HFF-Myc (cell line): ENCODE results near the gene NLGN1.

Experiments used
- DNase-seq: peaks from one replicate; pipeline ENCODE4 v3.0.0-alpha.2; 2011; ENCODE audit warnings: low read depth; ENCODE audit errors: extremely low read depth
- H3K4me3 ChIP-seq: replicated peaks from 2 replicates; pipeline ENCODE4 v1.5.1; 2011; ENCODE audit warnings: low read depth, mild to moderate bottlenecking, control low read depth, low read length
- TF ChIP-seq, protein P1 (sequence below): IDR thresholded peaks from 2 replicates; pipeline ENCODE4 v1.5.1; 2012; ENCODE audit warnings: mild to moderate bottlenecking, low read depth, low read length, control low read depth; ENCODE audit errors: missing control alignments

Gene NLGN1

GRCh38 chr3:173958805-173959204 is 561.3 kb downstream of the NLGN1 start:
- TF ChIP-seq, protein P1, sequence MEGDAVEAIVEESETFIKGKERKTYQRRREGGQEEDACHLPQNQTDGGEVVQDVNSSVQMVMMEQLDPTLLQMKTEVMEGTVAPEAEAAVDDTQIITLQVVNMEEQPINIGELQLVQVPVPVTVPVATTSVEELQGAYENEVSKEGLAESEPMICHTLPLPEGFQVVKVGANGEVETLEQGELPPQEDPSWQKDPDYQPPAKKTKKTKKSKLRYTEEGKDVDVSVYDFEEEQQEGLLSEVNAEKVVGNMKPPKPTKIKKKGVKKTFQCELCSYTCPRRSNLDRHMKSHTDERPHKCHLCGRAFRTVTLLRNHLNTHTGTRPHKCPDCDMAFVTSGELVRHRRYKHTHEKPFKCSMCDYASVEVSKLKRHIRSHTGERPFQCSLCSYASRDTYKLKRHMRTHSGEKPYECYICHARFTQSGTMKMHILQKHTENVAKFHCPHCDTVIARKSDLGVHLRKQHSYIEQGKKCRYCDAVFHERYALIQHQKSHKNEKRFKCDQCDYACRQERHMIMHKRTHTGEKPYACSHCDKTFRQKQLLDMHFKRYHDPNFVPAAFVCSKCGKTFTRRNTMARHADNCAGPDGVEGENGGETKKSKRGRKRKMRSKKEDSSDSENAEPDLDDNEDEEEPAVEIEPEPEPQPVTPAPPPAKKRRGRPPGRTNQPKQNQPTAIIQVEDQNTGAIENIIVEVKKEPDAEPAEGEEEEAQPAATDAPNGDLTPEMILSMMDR: no peak
- no peak overlapping the region for H3K4me3 ChIP-seq
- no peak for DNase-seq

GRCh38 chr3:173970281-173970680 is 572.7 kb downstream of the NLGN1 start:
- TF ChIP-seq, protein P1: no peak
- no peak overlapping the region for H3K4me3 ChIP-seq
- DNase-seq: peak; percentile 91

- DNase-seq: no peak
- no peak overlapping the region for H3K4me3 ChIP-seq
- TF ChIP-seq, protein P1: no peak
Observed at GRCh38 chr3:173976281-173976680, 578.7 kb downstream of the NLGN1 start.

- no peak for DNase-seq
- TF ChIP-seq, protein P1: no peak
- H3K4me3 ChIP-seq: no peak overlapping the region
Observed at GRCh38 chr3:173977747-173978146, 580.2 kb downstream of the NLGN1 start.

DNA sequence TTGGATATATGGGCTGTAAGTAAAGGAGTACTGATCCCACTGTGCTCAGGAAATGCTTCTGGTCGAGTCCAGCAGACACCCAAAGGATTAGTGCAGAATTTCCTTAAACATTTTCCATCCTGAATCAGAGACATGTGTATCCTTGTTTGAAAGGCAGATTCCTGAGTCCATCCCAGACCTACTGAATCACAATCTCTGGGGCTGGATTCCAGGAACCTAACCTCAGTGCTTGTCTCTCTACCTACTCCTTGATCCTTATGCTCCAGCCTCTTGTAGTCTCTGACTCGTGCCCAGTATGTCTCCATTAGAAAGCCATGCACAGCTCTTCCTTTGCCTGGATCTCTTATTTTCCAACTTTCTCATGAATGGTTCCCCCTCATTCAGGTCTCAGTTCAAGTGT is 585.8 kb downstream of the NLGN1 start:
- DNase-seq: no peak
- TF ChIP-seq, protein P1: no peak
- H3K4me3 ChIP-seq: no peak overlapping the region

DNA sequence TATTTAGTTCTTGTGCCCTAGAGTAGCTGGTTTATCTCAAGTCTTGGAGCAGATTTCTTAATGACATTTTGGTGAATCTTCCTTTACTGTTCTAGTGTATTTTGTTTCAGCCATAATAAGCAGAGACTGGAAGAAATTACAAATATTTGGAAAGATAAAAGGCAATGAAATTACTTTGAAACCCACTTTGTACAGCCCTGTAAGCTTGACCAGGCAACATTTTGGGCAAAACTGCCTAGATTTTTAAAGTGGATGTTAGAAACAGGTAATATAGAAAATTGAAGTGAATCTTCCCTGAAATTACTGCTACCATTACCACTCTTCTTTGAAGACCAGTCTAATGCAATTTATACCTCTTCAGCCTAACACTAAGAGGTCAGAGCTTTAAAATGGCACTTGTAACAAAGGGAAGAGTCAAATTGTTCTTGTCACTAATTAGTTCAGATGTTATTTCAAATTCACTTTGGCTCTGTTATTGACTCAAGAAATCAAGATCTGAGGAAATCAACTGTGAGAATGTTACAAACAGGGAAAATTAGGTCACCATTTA is 589.4 kb downstream of the NLGN1 start:
- TF ChIP-seq, protein P1: no peak
- no peak for DNase-seq
- H3K4me3 ChIP-seq: no peak overlapping the region

- DNase-seq: no peak
- H3K4me3 ChIP-seq: no peak overlapping the region
Observed at GRCh38 chr3:173988909-173989308, 591.4 kb downstream of the NLGN1 start.

More at GRCh38 chr3:173988909-173989308, 591.4 kb downstream of the NLGN1 start:
- TF ChIP-seq, protein P1: no peak
